ENCODE data around the gene RNASE11.

Gene RNASE11

GRCh38 chr14:20624495-20625070, 36.8 kb upstream of the RNASE11 start (continued):
- TF ChIP-seq MYNN (tag by site-specific recombination; IDR thresholded peaks at IDR 0.05; ENCODE audit: borderline replicate concordance) (no peak), ZNF518A (tag by site-specific recombination; conservative IDR thresholded peaks at IDR 0.05; ENCODE audit: low read depth) (no peak; the same call in 1 of the 2 replicates), ZNF366 (tag by site-specific recombination; conservative IDR thresholded peaks at IDR 0.05) (peak; percentile 98), WT1 (tag by site-specific recombination; IDR thresholded peaks at IDR 0.05) (no peak), SCRT2 (tag by site-specific recombination; IDR thresholded peaks at IDR 0.05) (no peak), ZNF274 (IDR thresholded peaks at IDR 0.05; ENCODE audit: low read length) (no peak), ZNF274 (tag by site-specific recombination; IDR thresholded peaks at IDR 0.05; ENCODE audit: borderline replicate concordance) (no peak), OVOL3 (tag by site-specific recombination; IDR thresholded peaks at IDR 0.05) (no peak), ZNF785 (tag by site-specific recombination; IDR thresholded peaks at IDR 0.05) (no peak), ZFP3 (tag by site-specific recombination; IDR thresholded peaks at IDR 0.05; ENCODE audit: low read depth) (no peak), ZNF791 (tag by site-specific recombination; IDR thresholded peaks at IDR 0.05) (no peak), ZNF658 (tag by site-specific recombination; IDR thresholded peaks at IDR 0.05) (no peak), ZNF280C (tag by site-specific recombination; IDR thresholded peaks at IDR 0.05) (no peak)

GRCh38 chr14:20623798-20624197, 36.0 kb upstream of the RNASE11 start:
- no peak for TF ChIP-seq ZNF214 (tag by site-specific recombination; IDR thresholded peaks at IDR 0.05; ENCODE audit: borderline replicate concordance)
- peak; percentile 76; the same call in 1 of the 2 replicates for TF ChIP-seq ZNF580 (tag by site-specific recombination; IDR thresholded peaks at IDR 0.05)
- no peak for TF ChIP-seq ZNF670 (tag by site-specific recombination; IDR thresholded peaks at IDR 0.05; ENCODE audit: low read depth)
- Histone ChIP-seq H3K9me3 (ENCODE audit: control insufficient read depth, insufficient read depth, low read depth, low read length) (no peaks in the 10 kb centered on the region), H3K4me3 (ENCODE audit: low read depth, low read length) (no peak overlapping the region), H3K36me3 (ENCODE audit: control insufficient read depth in 2 of 2, insufficient read depth in 1 of 2, low read length in 2 of 2) (no peaks in the 10 kb centered on the region), H3K27ac (ENCODE audit: extremely low read depth, low read depth, low read length) (no peak overlapping the region), H3K4me1 (ENCODE audit: control insufficient read depth, insufficient read depth, low read length) (no peaks in the 10 kb centered on the region)
- ChIA-PET POLR2A (no interaction called here), CTCF (interaction anchor here (0.9 to 1.3 kb wide), 2 partner anchors 10 to 14 kb away, joined by 3 read pairs; no protein-coding TSS in a partner anchor)

- Histone ChIP-seq H3K4me3 (ENCODE audit: low read depth, low read length) (no peak overlapping the region), H3K27ac (ENCODE audit: extremely low read depth, low read depth, low read length) (no peak overlapping the region), H3K4me1 (ENCODE audit: control insufficient read depth, insufficient read depth, low read length) (no peaks in the 10 kb centered on the region), H3K9me3 (ENCODE audit: control insufficient read depth, insufficient read depth, low read depth, low read length) (no peaks in the 10 kb centered on the region), H3K36me3 (ENCODE audit: control insufficient read depth in 2 of 2, insufficient read depth in 1 of 2, low read length in 2 of 2) (no peaks in the 10 kb centered on the region)
- POLR2A ChIA-PET = no interaction called here
- CTCF ChIA-PET = interaction anchor here (0.9 to 1.5 kb wide), 2 partner anchors 13 to 68 kb away, joined by 3 to 5 read pairs; no protein-coding TSS in a partner anchor
- no peak for TF ChIP-seq ZNF354C (tag by site-specific recombination; IDR thresholded peaks at IDR 0.05; ENCODE audit: borderline replicate concordance, low read depth)
- no peak for TF ChIP-seq ZNF24 (tag by site-specific recombination; IDR thresholded peaks at IDR 0.05)
- no peak for TF ChIP-seq SP3 (tag by site-specific recombination; IDR thresholded peaks at IDR 0.05)
- TF ChIP-seq ZSCAN16 (tag by site-specific recombination; IDR thresholded peaks at IDR 0.05) = no peak
- TF ChIP-seq GLI4 (tag by site-specific recombination; IDR thresholded peaks at IDR 0.05) = no peak
- no peak for TF ChIP-seq ZBTB7A (tag by site-specific recombination; IDR thresholded peaks at IDR 0.05; ENCODE audit: low read depth)
- TF ChIP-seq ZNF350 (tag by site-specific recombination; IDR thresholded peaks at IDR 0.05) = no peak
- no peak for TF ChIP-seq CTCF (tag by site-specific recombination; IDR thresholded peaks at IDR 0.05)
Observed at GRCh38 chr14:20622816-20623291, 35.1 kb upstream of the RNASE11 start.

All from HEK293 (cell line).